Stimulated activated CD8-positive, alpha-beta memory T cell treated with anti-CD3 and anti-CD28 coated beads, Interleukin-12 subunit alpha, Interleukin-12 subunit beta, amount 100 ng/mL, for 24 hours (primary cell): ENCODE measurements around the gene ZBTB22.
"Not testable (repeated sequence)": the region's sequence is repeated elsewhere in the genome, so short reads cannot be mapped to it uniquely, and the experiment has no call there.

Source experiments
- DNase-seq: peaks from one replicate; pipeline ENCODE4 v3.0.0-alpha.2; 2020; ENCODE audit errors: extremely low read depth

The ZBTB22 gene

DNA sequence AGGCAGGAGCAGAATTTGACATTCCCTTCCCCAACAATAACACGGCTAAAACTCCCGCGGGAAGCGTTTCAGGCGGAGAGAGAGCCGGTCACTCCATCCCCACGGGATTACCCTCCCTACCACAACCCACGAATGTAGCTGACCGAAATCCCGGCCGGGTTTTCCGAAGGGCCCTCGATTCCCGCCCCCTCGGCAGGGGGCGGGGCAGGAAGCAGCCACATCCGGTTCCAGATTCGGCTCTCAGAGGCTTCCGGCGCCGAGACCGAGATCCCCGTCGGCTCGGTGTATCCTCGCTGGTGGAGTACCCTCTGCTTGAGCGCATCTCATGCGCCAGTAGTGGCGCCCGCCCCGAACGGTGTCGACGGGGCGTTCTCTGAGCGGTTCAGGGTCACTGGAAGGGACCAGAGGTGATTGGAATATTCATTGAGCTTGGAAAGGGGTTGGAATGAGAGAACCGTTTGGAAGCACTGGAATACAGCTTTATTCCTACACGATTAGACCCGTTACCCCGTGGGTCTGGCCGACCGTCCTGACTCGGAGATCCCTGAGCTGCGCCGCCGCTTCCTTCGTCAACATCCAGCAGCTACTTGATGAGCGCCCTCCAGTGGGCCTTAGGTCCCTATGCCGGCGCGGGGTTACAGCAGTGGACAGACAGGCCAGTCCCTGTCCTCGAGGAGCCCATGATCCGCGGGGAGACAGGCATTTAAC lies 18.2 kb downstream of the ZBTB22 start:
- peak; percentile 87 for DNase-seq

DNA sequence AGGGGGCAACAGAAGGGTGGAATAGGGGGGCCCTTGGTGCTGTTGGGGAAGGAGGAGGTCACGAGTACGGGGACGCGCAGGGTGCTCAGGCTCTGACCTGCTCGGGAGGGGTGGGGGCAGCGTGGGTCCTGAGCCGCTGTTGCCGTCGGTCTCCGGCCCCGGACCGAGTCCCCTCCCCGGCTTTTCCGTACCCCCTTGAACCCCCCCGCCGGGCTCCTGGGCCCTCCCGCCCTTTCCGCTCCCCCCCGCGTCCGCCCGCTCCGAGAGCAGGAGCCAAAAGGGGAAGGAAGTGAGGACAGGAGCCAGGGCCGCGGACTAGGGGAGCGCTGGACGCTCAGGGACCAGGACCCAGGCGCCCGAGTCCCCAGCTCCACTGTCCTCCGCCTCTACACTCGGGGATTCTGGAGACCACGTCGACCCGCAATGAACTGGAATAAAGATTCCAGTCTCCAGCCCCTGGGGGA lies 18.7 kb downstream of the ZBTB22 start, which contains the start of gene RGL2:
Gene RGL2, minus strand, starts transcription at position 170 of the 464 bp plus-strand sequence. CDS start 332 bp downstream, outside the sequence.
- no peak for DNase-seq

- DNase-seq = no peak
Observed at GRCh38 chr6:33297956-33298772, 19.4 kb downstream of the ZBTB22 start.

DNA sequence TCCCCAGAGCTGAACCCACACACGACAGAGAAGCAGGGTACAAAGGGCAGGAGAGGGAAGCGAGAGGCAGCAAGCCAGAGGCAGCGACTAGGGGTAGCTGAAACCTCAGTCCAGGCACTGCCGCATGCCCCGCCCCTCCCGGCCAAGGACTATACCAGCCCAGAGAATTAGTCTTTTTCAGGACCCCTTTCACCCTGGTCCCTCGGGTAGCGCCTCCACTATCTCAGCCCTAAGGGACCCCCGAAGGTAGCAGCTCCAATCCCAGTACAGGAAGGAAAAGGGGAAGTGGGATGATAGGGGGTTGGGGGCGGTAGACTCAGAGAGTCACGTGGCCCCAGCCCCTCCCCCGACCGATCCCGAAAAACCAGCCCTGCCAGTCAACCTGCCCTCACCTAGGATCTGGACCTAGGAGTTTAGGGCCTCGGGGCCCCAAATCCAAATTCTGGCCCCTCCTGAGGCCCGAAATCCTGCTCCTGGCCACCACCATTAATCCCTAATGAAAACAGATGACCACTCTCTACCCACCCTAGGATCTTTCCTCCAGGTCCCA lies 20.1 kb downstream of the ZBTB22 start:
- no peak for DNase-seq

DNA sequence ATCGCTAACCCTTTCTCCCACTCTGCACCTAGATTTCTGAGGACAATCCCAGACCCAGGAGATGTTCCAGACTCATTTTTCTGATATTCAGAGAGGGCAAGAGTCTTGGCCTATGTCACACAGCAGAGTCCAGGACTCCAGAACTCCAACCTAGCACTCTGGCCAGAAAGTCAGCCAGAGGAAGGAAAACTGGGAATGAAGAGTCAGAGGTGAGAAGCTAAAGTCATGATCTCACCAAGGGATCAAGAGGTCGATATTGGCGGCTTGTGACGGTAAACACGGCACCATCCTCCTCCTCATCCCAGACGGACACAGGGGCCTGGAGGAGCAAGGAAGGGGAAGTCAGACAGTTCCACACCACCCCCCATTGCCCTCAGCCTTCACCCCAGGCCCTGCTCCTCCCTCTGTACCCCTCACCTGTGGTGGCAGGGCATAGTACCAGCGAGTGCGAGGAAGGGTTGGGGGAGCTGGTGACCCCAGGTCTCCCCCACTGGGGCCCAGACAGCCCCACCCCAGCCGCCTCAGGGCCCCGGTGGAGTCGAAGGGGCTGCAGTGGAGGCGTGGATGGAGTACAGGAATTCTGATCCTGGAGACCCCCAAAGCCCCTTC lies 20.6 kb downstream of the ZBTB22 start:
- no peak for DNase-seq

DNA sequence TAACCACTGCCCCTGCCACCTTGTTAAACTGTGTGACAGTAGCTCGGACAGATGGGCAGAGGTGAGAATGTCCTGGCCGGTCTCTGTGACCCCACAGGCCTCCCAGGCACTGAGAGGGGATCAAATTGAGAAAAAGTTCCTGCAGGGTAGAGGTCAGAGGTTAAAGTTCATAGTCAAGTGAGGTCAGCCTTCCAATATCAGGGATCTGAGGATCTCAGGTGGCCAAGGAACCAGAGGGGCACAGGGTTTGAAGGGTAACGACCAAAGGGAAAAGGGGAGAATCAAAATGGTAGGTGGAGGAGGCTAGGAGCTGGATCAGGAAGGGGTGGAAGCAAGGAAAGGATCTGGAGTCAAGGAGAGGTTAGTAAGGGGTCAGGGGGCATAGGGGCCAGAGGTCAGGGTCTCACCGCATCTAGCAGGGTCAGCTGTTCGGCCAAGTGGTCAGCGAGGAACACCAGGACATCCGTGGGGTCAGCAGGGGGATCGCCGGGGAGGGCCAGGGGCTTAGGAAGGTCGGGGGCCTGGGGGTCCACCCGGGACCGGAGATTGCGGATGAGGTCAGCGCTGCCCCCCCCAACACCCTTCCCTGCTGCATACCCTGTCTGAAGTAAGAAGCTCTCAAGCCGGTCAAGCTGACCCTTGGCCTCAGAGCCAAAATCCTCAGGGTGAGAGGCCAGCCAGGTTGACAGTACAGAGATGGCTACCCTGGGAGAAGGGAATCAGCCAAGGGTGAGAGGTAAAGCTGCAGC lies 21.7 kb downstream of the ZBTB22 start:
- DNase-seq = no peak

DNA sequence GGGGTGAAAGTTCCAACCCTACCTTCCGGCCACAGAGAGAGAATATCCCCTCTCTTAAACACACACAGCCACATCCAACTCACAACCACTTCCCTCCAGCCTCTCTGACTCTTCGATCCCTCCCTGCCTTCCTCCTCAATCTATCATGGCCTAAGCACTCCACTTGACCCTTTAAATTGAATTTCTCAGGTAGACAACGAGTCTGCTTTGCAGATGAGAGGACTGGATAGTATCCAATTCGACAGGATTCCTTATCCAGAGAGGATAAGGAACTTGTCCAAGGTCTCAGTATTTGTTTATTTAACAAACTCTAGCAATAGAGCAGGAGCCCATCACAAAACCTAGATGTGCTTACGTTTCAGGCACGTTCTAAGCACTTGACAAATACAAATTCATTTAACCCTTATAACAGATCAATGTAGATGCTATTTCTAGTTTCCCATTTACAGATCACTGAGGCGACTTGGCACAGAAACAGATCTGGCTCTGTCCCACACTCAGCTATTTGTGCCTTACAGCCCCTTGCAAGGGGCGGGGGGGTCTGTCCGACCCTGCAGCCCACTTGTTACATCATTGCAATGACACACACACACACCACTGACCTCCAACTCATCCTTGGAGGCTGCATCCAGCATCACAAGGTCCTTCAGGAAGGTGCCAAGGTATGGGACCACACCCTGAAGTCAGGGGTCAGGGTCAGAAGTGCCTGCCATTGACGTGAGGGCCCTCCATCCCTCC lies 23.3 kb downstream of the ZBTB22 start:
- no peak for DNase-seq

GRCh38 chr6:33292996-33293682 lies 24.4 kb downstream of the ZBTB22 start:
- no peak for DNase-seq

DNA sequence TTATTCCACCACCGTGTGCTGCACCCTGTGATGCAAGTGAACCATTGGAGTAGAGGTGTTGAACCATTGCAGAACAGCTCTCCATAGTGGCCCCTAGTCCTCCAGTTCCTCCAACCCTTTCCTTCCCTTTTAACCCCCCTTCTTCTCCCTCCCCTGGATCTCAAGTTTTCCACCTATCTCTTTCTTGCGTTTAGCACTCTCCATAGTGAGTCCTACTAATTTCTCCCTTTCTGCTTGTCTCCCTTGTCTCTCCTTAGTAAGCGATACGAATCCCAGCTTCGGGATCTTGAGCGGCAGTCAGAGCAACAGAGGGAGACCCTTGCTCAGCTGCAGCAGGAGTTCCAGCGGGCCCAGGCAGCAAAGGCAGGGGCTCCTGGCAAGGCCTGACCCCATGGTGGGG lies 27.1 kb downstream of the ZBTB22 start:
- no peak for DNase-seq

DNA sequence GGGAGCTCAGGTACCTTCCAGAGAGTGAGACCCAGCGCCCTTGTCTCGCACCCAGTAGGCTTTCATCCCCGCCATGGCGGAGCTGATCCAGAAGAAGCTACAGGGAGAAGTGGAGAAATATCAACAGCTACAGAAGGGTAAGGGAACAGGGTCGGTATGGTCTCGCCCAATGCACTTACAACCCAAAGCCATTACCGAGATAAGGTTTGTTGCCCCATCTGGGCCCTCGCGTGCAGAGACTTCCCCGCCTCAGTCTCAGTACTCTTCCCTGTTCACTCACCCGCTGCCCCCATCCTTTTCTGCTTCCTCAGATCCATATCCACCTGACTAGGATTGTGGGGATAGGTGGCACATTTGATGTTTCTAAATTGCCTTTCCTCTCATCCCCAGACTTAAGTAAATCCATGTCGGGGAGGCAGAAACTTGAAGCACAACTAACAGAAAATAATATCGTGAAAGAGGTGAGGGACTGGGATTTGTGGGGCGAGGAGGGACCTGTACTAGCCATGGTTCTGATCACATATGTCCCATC lies 27.7 kb downstream of the ZBTB22 start:
- no peak for DNase-seq

DNA sequence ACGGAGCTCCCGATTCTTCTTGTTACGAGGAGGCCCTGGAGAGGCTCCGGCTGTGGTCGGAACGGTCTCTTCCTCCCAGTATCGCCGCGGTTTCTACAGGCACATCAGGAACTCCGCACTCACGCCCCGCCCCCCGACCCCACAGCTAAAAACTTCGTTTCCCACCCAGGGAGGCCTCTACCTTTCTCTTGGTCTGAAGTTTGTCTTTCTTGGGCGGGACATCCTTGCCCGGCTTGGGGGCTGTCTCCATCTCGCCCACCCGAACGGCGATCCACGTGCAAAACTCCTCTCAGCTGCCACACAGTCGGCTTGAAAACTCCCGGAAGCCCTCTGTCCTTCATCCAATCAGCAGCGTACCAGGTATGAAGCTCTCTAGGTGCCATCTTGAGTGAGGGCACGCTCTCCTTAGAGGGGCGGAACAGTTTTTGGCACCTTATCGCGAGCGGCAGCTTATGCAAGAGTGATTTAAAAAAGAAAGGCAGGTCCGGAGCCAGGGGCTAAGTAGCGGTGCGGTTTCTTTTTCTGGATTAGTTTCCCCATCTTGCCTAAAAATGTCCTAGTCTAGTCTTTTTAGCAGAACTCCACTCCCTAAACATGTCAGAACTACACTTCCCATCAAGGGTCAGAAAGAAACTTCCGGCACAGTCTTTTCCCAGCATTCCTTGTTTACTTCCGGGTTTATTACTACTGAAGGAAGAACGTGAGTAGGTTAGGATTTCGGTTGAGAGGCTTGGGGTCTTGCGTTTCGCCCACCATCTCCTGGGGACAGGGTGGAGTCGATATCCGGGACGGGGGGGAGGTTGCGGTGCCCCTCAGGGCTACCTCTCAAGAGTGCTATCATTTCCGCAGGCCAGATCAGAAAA lies 28.4 kb downstream of the ZBTB22 start, which contains the start of the genes PFDN6 and WDR46:
Gene PFDN6, plus strand, starts transcription at position 681 of the 863 bp plus-strand sequence. CDS start 256 bp downstream, outside the sequence.
Gene WDR46, minus strand, starts transcription at position 319 of the 863 bp plus-strand sequence. Its CDS starts 69 bp downstream, at position 250.
- DNase-seq = peak; percentile 67

GRCh38 chr6:33288141-33288920 lies 29.2 kb downstream of the ZBTB22 start:
- no peak for DNase-seq

GRCh38 chr6:33286946-33287914 lies 30.3 kb downstream of the ZBTB22 start:
- DNase-seq = no peak

- not testable (repeated sequence) for DNase-seq
Observed at GRCh38 chr6:33285214-33285613, 32.3 kb downstream of the ZBTB22 start.

GRCh38 chr6:33280539-33280938 lies 37.0 kb downstream of the ZBTB22 start:
- no peak for DNase-seq

DNA sequence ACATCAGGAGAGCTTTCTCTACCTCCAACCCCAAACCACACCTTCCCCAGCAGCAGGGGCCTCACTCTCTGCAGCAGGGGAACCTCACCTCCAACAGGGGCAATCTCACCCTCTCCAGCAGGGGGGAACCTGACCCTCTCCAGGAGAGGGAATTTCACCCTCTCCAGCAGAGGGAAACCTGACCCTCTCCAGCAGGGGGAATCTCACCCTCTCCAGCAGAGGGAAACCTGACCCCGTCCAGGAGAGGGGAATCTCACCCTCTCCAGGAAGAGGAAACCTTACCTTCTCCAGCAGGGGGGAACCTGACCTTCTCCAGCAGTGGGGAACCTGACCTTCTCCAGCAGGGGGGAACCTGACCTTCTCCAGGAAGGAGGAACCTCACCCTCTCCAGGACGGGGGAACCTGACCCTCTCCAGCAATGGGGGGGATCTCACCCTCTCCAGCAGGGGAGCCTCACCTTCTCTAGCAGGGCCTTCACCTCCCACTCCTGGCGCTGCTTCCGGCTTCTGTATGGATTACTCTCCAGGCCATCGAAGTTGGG lies 37.5 kb downstream of the ZBTB22 start:
- no peak for DNase-seq
